GM21526 (cell line): Measurements from ENCODE around the gene PLIN4.
A peak's percentile ranks its signal among the peaks of the same experiment; 100 is the strongest.

Source experiments
- ATAC-seq: cut with Tn5 transposase; IDR thresholded peaks from one replicate; pipeline ENCODE4 v1.9.1; 2021; ENCODE audit warnings: moderate library complexity; ENCODE audit not compliant: unreplicated experiment, low FRiP score

Gene PLIN4

DNA sequence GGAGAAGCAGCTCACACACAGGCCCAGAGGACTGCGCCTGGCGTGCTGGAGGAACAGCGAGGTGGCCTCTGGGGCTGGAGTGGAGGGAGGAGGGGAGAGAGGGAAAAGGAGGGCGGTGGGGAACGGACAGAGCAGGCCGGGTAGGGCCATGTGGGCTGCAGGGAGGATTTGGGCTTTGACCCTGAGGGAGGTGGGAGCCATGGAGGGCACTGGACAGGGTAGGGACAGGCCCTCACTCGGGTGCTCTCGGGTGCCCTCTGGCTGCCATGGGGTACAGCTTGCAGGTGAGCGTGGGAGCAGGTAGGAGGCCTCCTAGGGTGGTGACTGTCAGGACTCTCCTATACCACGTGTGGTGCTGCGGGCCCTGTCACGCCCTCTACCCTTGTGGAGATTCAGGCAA, 22.8 kb downstream of the PLIN4 start:
- ATAC-seq: no peak

DNA sequence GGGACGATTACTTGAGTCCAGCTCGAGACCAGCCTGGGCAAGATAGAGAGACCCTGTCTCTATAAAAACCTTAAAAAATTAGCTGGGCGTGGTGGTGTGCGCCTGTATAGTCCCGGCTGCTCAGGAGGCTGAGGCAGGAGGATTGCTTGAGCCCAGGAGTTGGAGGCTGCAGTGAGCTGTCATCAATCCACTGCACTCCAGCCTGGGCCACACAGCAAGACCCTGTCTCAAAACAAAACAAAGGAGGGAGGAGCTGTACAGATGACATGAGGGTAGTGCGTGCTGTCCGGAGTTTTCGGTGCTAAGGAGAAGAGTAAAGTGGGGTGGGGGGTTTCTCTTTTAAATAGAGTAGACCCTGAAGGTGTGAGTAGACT, 23.6 kb downstream of the PLIN4 start:
- ATAC-seq: no peak

DNA sequence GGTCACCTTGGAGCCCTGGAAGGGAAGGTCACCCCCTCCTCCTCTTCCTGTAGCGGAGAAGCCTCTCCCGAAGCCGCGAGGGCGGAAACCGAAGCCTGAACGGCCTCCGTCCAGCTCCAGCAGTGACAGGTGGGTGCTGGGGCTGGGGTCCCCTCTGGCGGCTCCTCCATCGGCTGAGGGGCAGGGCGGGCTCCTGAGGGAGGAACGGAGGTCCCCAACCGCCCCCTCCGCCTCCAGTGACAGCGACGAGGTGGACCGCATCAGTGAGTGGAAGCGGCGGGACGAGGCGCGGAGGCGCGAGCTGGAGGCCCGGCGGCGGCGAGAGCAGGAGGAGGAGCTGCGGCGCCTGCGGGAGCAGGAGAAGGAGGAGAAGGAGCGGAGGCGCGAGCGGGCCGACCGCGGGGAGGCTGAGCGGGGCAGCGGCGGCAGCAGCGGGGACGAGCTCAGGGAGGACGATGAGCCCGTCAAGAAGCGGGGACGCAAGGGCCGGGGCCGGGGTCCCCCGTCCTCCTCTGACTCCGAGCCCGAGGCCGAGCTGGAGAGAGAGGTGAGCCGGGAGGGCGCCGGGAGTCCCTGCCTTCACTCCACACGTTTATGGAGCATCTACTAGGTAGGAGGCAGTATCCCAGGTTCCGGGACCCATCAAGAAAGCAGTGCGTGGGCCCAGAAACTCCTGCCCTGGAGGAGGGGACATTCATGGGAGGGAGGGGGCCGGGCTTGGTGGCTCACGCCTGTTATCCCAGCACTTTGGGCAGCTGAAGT, 24.2 kb downstream of the PLIN4 start:
- ATAC-seq: no peak

DNA sequence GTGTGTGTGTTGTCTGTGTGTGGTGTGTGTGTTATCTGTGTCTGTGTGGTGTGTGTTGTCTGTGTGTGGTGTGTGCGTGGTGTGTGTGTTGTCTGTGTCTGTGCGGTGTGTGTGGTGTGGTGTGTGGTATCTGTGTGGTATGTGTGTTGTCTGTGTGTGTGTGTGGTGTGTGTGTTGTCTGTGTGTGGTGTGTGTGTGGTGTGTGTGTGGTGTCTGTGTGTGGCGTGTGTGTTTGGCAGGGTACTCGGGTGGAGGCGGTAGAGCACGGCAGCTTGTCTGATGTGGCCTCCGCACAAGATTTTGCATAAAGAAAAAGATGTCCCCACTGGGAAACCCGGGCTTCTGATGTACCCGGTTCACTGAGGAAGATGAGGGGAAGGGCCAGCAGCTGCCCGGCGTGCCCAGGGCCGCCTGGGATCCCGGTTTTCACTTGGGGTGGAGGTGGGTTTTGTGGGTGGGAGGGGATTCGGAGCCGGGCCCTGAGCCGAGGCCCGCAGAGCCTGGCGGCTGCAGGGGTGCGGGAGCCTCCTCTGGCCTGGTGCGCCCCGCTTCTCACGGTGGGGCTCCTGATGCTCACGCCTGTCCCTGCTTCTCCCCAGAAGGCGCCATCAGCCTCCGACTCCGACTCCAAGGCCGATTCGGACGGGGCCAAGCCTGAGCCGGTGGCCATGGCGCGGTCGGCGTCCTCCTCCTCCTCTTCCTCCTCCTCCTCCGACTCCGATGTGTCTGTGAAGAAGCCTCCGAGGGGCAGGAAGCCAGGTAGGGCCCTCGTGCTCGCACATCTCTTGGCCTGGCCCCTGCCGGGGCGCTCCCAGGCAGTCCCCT, 25.0 kb downstream of the PLIN4 start:
- no peak for ATAC-seq

DNA sequence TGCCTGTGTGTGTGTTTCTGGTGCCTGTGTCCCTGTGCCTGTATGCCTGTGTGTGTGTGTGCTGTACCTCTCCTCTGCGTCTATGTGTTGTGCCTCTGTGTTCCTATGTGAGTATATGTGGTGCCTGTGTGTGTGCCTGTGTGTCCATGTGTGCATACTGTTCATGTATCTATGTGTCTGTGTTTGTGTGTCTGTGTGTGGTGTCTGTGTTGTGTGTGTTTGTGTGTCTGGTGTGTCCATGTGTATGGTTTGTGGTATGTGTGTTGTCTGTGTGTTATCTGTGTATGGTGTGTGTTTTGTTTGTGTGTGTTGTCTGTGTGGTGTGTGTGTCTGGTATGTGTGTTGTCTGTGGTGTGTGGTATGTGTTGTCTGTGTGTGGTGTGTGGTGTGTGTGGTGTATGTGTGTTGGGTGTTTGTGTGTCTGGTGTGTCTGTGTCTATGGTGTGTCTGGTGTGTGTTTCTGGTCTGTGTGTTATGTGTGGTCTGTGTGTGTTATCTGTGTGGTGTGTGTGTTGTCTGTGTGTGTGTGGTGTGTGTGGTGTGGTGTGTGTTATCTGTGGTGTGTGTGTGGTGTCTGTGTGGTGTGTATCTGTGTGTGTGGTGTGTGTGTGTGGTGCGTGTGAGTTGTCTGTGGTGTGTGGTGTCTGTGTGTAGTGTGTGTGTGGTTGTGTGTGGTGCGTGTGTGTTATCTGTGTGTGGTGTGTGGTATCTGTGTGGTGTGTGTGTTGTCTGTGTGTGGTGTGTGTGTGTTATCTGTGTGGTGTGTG, 25.8 kb downstream of the PLIN4 start:
- no peak for ATAC-seq

DNA sequence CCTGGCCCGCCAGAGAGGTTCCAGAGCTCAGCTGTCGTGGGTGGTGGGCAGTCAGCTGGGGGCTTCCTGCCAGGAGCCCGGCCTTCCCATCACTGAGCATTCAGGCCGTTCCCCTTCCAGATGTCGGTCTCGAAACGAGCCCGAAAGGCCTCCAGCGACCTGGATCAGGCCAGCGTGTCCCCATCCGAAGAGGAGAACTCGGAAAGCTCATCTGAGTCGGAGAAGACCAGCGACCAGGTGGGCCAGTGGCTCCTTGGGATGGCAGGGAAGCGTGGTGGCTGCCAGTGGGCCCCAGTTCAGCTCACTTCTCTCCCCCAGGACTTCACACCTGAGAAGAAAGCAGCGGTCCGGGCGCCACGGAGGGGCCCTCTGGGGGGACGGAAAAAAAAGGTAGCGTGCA, 26.8 kb downstream of the PLIN4 start:
- ATAC-seq: no peak

DNA sequence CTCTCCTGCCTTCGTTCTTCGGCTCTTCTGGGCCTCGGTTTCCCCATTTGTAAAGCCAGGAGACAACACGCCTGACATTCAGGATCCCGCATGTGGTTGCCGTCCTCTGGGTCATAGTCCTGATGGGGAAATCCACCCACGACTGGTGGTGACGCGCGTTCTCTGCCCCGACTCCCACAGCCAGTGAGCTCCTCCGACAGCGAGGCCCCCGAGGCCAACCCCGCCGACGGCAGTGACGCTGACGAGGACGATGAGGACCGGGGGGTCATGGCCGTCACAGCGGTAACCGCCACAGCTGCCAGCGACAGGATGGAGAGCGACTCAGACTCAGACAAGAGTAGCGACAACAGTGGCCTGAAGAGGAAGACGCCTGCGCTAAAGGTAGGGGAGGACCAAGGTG, 29.8 kb downstream of the PLIN4 start:
- no peak for ATAC-seq

- no peak for ATAC-seq
Measured at GRCh38 chr19:4487572-4487971, 30.7 kb downstream of the PLIN4 start.

- no peak for ATAC-seq
Measured at GRCh38 chr19:4483385-4483784, 34.9 kb downstream of the PLIN4 start.

DNA sequence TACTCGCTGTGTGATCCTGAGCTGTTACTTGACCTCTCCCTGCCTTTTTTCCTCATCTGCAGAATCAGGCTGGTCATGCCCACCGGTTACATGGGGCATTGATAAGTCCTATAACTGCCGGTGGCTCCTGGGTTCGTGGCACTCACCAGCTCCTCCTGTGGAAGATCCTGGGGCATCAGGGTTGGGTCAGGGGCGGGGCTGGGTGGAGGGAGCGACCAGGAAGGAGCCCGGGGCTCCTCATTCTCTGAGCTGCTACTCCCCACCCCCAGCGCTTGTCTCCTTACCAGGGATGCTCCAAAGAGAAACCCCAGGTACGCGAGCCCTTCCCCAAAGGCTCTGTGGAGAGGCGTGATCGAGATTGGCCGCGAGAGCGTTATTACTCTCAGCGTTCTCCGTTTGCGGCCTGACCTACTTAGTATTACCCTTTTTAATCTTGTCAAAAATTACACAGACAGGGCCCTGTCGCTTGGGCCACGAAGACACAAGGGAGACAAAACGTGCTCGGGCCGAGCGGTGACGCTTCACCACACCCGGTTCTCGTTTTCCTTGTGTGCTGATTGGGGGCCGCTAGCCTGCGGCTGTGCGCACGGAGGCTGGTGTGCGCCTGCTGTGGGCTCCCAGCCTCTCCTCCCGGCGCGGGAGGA, 35.4 kb downstream of the PLIN4 start:
- ATAC-seq: no peak

GRCh38 chr19:4477034-4477801, 41.1 kb downstream of the PLIN4 start:
- no peak for ATAC-seq

DNA sequence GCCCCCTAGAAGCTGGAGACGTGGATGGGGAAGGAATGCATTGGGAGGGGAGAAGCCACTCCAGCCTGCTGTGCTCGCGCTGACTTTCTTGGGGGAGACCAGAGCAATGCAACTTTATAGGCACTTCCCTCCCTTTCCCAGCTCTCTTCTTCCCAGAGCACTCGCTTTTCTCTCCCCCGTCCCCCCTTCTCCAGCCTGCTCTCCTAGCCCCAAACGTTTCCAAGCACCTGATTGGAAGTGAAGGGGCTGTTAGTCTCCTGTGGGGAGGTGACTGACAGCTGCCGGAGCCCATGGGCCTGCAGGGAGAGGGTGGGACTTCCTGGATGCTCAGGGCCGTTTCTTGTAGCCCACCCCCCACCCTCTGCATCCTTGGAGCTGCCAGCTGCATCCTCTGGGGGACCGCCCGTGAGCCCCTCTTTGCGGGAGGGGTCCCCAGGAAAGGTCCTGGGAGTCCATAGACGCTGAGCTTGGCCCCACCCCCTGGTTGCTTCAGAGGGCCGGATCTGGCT, 43.7 kb downstream of the PLIN4 start:
- no peak for ATAC-seq

GRCh38 chr19:4473763-4474513, 44.3 kb downstream of the PLIN4 start:
- ATAC-seq: no peak

GRCh38 chr19:4473011-4473762, 45.1 kb downstream of the PLIN4 start:
- ATAC-seq: no peak

DNA sequence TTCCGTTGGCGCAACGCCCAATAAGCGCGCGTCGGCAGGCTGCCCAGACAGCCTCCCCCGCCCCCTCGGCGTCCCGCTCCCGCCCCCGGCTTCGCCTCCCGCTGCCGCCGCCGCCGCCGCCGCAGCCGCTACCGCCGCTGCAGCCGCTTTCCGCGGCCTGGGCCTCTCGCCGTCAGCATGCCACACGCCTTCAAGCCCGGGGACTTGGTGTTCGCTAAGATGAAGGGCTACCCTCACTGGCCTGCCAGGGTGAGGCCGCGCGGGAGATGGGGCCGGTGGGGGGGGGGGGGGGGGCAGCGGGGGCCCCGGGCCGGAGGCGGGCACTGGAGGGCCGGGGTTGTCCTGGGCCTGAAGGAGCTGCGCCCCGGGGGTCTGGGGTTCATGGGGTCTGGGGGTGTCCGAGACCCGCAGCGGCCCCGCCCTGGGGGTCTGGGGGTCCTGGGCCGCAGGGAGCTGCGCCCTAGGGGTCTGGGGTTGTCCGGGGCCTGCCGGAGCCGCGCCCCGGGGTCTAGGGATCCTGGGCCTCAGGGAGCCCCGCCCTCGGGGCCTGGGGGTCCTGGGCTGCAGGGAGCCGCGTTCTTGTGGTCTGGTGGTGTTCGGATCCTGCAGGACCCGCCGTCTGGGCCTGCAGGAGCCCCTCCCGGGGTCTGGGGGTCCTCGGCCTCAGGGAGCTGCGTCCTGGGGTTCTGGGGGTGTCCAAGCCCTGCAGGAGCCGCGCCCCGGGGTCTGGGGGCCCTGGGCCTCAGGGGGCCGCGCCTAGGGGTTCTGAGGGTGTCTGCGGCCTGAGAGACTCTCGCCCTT, 45.9 kb downstream of the PLIN4 start, which contains the start of gene HDGFL2:
HDGFL2 (plus strand) TSS at position 124 of the 801 bp plus-strand sequence; CDS start at position 178, 54 bp downstream.
- ATAC-seq: no peak

DNA sequence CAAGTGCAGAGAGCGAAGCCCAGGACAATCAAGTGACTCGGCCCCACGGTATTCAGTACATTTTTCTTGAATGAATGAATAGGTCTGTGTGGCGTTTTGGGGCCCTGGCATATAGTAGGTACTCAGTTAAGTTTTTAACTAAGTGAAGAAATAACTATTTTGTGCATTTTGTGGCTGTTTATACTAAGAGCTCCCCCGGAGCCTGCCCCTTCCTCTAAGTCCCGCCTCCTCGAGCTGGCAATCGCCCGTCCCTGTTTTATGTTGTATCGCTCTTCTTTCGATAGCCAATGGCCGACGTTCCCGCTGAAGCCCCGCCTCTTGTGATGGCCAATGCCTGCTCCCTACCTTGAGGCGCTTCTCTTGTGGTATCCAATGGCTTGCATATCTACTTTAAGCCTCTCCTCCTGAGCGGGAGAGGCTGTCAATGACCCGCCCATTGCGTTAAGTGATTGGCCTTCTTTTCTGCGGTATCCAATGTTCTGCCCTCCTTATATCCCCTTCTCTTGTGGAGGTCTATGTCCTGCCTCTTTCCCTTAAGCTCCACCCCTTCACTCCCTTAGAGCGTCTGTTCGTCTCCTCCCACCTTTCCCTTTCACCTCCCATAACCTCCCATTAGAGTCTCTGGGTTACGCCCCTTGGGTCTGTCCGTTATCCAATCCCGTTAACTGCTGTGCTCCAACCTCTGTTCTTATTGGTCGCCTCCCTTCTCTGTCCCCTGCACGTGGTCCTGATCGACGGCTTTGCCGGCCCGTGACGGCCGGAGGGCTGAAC, 46.7 kb downstream of the PLIN4 start:
- ATAC-seq: peak; percentile 76

- no peak for ATAC-seq
Measured at GRCh38 chr19:4467835-4468234, 50.5 kb downstream of the PLIN4 start.
